ENCODE data around the gene NOP53. TPM values are rescaled to one million over a fixed set of nuclear protein-coding genes. Genes with fewer than 3 reads are reported as not detected.
"Not testable (repeated sequence)": the region's sequence is repeated elsewhere in the genome, so short reads cannot be mapped to it uniquely, and the experiment has no call there.

Gene NOP53
- total and polyA plus RNA-seq, 8 donors, result 130 to 557 (median 454) TPM

DNA sequence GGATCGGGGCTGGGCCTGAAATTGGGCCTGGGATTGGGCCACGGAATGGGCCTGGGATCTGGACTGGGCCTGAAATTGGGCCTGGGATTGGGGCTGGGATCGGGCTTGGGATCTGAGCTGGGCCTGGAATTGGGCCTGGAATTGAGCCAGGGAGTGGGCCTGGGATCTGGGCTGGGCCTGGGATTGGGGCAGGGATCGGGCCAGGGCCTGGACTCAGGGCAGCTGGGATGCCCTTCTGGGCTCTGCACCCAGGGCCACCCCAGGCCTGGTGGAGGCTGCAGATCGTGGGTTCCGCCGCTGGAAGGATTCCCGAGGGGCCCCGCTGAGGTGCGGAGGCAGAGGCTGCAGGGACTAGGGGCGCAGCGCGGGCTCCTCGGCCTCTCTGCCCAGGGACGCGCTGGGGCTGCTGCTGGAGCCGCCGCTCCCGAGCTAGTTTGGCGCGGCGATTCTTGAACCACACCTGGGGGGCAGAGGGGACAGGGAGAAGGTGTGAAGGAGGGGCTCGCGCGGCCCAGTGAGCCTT, 57.2 kb downstream of the NOP53 start:
- Histone ChIP-seq H3K36me3 (no peaks in the 10 kb centered on the region), H3K4me1 (no peaks in the 10 kb centered on the region), H3K27ac (no peak overlapping the region), H3K27me3 (peaks cover 0 to 13% of the 10 kb centered on the region in 2 donors), H3K9me3 (peaks cover 0 to 5% of the 10 kb centered on the region in 2 donors), H3K4me3 (no peak overlapping the region)
- ATAC-seq, result no peak
- TF ChIP-seq, protein P1, sequence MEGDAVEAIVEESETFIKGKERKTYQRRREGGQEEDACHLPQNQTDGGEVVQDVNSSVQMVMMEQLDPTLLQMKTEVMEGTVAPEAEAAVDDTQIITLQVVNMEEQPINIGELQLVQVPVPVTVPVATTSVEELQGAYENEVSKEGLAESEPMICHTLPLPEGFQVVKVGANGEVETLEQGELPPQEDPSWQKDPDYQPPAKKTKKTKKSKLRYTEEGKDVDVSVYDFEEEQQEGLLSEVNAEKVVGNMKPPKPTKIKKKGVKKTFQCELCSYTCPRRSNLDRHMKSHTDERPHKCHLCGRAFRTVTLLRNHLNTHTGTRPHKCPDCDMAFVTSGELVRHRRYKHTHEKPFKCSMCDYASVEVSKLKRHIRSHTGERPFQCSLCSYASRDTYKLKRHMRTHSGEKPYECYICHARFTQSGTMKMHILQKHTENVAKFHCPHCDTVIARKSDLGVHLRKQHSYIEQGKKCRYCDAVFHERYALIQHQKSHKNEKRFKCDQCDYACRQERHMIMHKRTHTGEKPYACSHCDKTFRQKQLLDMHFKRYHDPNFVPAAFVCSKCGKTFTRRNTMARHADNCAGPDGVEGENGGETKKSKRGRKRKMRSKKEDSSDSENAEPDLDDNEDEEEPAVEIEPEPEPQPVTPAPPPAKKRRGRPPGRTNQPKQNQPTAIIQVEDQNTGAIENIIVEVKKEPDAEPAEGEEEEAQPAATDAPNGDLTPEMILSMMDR (IDR thresholded peaks at IDR 0.05), result no peak
- DNase-seq, result no peak
- intact Hi-C loops (cut with DNase I), result no loop called here

DNA sequence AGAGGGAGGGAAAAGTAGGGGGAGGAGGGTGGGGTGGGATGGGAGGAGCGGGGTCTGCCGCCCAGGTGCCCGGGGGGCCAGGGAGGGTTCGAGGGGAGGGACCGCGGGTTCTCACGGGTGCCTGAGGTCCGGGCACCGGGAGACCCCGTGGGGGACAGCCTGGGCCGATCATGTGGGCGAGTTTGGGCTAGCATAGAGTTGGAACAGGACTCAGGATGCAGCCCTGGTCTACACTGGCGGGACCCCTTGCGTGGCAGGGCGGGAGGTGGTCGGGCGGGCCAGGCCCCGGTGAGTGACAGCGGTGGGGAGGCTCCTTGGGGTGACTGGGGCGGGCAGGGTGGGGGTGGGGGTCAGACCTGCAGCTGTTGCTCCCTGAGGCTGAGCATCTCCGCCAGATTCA, 57.8 kb downstream of the NOP53 start:
- ATAC-seq; H3K27ac ChIP-seq; DNase-seq; intact Hi-C loops (cut with DNase I); H3K36me3 ChIP-seq; H3K4me1 ChIP-seq; H3K9me3 ChIP-seq; H3K4me3 ChIP-seq: not testable (repeated sequence)
- peaks cover 0 to 13% of the 10 kb centered on the region in 2 donors for H3K27me3 ChIP-seq

DNA sequence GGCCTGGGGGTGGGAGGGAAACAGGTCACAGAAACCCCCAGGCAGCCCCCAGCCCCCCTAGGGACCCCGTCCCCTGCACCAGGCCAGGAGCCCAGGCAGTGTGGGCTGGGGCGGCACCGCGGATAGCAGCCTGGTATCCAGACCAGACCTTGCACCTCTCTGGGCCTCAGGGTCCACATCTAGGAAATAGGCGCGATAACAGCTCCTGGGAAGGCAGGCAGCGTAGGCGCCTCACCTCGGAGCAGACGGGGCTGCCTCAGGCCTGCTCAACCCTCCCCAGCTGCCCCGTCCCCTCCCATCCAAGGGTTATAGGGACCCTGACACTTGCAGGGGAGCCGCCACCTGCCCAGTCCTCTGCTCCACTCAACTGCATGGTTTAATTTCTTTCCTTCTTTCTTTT, 58.3 kb downstream of the NOP53 start:
- DNase-seq; intact Hi-C loops (cut with DNase I); H3K27ac ChIP-seq; H3K4me3 ChIP-seq; H3K4me1 ChIP-seq; ATAC-seq; H3K36me3 ChIP-seq; H3K9me3 ChIP-seq: not testable (repeated sequence)
- peaks cover 0 to 13% of the 10 kb centered on the region in 2 donors for H3K27me3 ChIP-seq

DNA sequence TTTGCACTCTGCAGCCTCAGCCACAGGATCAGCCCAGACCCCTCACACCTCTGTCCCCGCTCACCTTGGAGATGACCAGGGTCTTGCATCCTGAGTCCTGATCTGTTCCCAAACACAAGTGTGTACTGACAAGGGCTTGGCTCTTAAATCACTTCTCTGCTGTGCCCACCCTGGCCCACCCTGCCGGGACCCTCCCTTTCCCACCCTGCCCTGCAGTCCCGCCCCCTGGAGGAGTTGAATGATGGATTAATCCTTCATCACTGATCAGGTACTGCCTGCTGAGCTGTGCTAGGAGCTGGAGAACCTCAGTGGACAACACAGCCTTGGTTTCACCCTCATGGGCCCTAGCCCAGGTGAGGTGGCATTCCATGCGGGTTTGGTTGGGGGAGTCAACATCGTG, 59.1 kb downstream of the NOP53 start, which contains the start of gene TPRX1:
TPRX1 (minus strand) TSS at position 101 of the 400 bp plus-strand sequence; CDS start at position 89, 12 bp downstream.
- H3K27ac ChIP-seq; H3K36me3 ChIP-seq; DNase-seq; H3K4me1 ChIP-seq; H3K9me3 ChIP-seq; intact Hi-C loops (cut with DNase I); H3K4me3 ChIP-seq; ATAC-seq: not testable (repeated sequence)
- H3K27me3 ChIP-seq, result peaks cover 0 to 13% of the 10 kb centered on the region in 2 donors

DNA sequence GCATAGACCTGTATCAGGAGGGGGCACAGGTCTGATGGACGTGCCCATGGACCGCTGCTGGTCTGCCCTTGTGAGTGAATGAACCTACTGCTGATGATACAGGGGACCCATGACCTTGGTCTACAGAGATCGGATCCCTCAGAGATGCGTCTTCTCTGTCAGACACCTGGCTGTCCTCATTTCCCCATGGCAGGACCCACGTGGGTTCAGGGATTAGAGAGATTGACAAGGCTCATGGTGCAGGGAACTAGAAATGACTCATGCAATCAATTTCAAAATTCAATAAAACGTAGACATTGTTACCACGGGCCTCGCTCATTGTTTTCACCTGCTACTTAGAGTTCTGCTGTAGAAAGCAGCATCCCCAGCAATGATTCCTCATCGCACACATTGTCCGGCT, 60.0 kb downstream of the NOP53 start:
- ATAC-seq, result no peak
- Histone ChIP-seq H3K4me1 (no peaks in the 10 kb centered on the region), H3K36me3 (no peaks in the 10 kb centered on the region), H3K27me3 (peaks cover 0 to 13% of the 10 kb centered on the region in 2 donors), H3K9me3 (peaks cover 0 to 5% of the 10 kb centered on the region in 2 donors), H3K27ac (no peak overlapping the region), H3K4me3 (no peak overlapping the region)
- no peak for DNase-seq
- TF ChIP-seq, protein P1 (IDR thresholded peaks at IDR 0.05), result no peak
- intact Hi-C loops (cut with DNase I), result no loop called here

DNA sequence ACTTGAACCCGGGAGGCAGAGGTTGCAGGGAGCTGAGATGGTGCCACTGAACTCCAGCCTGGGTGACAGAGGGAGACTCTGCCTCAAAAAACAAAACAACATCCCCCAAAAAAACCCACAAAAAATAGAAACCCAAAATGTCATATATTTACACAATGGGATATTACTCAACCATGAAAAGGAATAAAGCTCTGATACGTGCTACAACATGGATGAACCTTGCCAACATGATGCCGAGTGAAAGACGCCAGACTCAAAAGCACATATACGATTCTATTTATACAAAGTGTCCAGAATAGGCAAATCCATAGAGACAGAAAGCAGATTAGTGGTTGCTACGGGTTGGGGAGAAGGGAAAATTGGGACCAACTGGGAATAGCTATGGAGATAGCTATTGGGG, 61.1 kb downstream of the NOP53 start:
- no peak for DNase-seq
- intact Hi-C loops (cut with DNase I), result no loop called here
- peaks cover 0 to 2% of the 10 kb centered on the region in 2 donors for H3K9me3 ChIP-seq

More for the DNA sequence above, 61.1 kb downstream of the NOP53 start:
- no peak for ATAC-seq
- no peak overlapping the region for H3K27ac ChIP-seq
- TF ChIP-seq, protein P1 (IDR thresholded peaks at IDR 0.05), result no peak
- peaks cover 0 to 13% of the 10 kb centered on the region in 2 donors for H3K27me3 ChIP-seq
- H3K36me3 ChIP-seq, result no peaks in the 10 kb centered on the region
- H3K4me1 ChIP-seq, result no peaks in the 10 kb centered on the region
- no peak overlapping the region for H3K4me3 ChIP-seq

Other genes starting within 250 kb of the NOP53 start
- 100 to 1,000 TPM; 106 to 118 TPM for gene NAPA, start 230.5 kb upstream of the NOP53 start, total RNA-seq
- 100 to 1,000 TPM; 117 to 131 (median 120) TPM for gene NAPA, start 230.5 kb upstream of the NOP53 start, polyA plus RNA-seq (ENCODE audit: insufficient read length in 6 of 6)
- under 1 TPM; 0.37 to 0.50 TPM for gene ZNF541, start 172.4 kb upstream of the NOP53 start, total RNA-seq
- under 1 TPM; 0.09 to 0.24 (median 0.13) TPM for gene ZNF541, start 172.4 kb upstream of the NOP53 start, polyA plus RNA-seq (ENCODE audit: insufficient read length in 6 of 6)
- 10 to 100 TPM; 13.8 to 15.5 TPM for gene BICRA, start 136.4 kb upstream of the NOP53 start, total RNA-seq
- gene BICRA, start 136.4 kb upstream of the NOP53 start, polyA plus RNA-seq (ENCODE audit: insufficient read length in 6 of 6), result 10 to 100 TPM; 13.9 to 18.8 (median 15.7) TPM
- gene EHD2, start 32.1 kb upstream of the NOP53 start, total RNA-seq, result 100 to 1,000 TPM; 195 to 263 TPM
- gene EHD2, start 32.1 kb upstream of the NOP53 start, polyA plus RNA-seq (ENCODE audit: insufficient read length in 6 of 6), result 100 to 1,000 TPM in 5 of 6 donors, 10 to 100 TPM in 1; 97.3 to 141 (median 122) TPM
- 100 to 1,000 TPM; 233 to 596 TPM for gene SELENOW, start 33.2 kb downstream of the NOP53 start, total RNA-seq
- 100 to 1,000 TPM; 161 to 238 (median 211) TPM for gene SELENOW, start 33.2 kb downstream of the NOP53 start, polyA plus RNA-seq (ENCODE audit: insufficient read length in 6 of 6)
- not detected for gene TPRX1, start 59.0 kb downstream of the NOP53 start, total RNA-seq
- not detected for gene TPRX1, start 59.0 kb downstream of the NOP53 start, polyA plus RNA-seq (ENCODE audit: insufficient read length in 6 of 6)
- gene CRX, start 76.4 kb downstream of the NOP53 start, total RNA-seq, result not detected
- under 1 TPM; 0.07 to 0.14 (median 0.07) TPM for gene CRX, start 76.4 kb downstream of the NOP53 start, polyA plus RNA-seq (ENCODE audit: insufficient read length in 6 of 6)
- not detected for gene TPRX2, start 113.7 kb downstream of the NOP53 start, total RNA-seq
- gene TPRX2, start 113.7 kb downstream of the NOP53 start, polyA plus RNA-seq (ENCODE audit: insufficient read length in 6 of 6), result not detected
- not detected for gene SULT2A1, start 140.8 kb downstream of the NOP53 start, total RNA-seq
- gene SULT2A1, start 140.8 kb downstream of the NOP53 start, polyA plus RNA-seq (ENCODE audit: insufficient read length in 6 of 6), result under 1 TPM; 0.11 to 0.38 (median 0.19) TPM
- gene BSPH1, start 246.6 kb downstream of the NOP53 start, total RNA-seq, result not detected
- gene BSPH1, start 246.6 kb downstream of the NOP53 start, polyA plus RNA-seq (ENCODE audit: insufficient read length in 6 of 6), result not detected
- gene ELSPBP1, start 249.1 kb downstream of the NOP53 start, total RNA-seq, result not detected
- gene ELSPBP1, start 249.1 kb downstream of the NOP53 start, polyA plus RNA-seq (ENCODE audit: insufficient read length in 6 of 6), result not detected

Measured in left lung (tissue), 10 donors.